Bronchial epithelial cell (primary cell): ENCODE measurements around the gene PCED1A. TPM values are rescaled to one million over a fixed set of nuclear protein-coding genes. Genes with fewer than 3 reads are reported as not detected.
"Not testable (repeated sequence)": the region's sequence is repeated elsewhere in the genome, so short reads cannot be mapped to it uniquely, and the experiment has no call there.

Experiments used
- DNase-seq: peaks from one replicate; pipeline ENCODE4 v3.0.0-alpha.2; 2010; ENCODE audit warnings: low read depth
- FAIRE-seq: peaks from 2 replicates; lab custom pipeline; 2011; peaks lifted over from hg19 to GRCh38; lab: Jason Lieb, UNC
- H3K27me3 ChIP-seq: 2 replicates; pipeline ENCODE4 v1.5.1; 2011; ENCODE audit warnings: low read length; ENCODE audit not compliant: control insufficient read depth, insufficient read depth
- H3K36me3 ChIP-seq: 2 replicates; pipeline ENCODE4 v1.5.1; 2011; ENCODE audit warnings: low read length; ENCODE audit not compliant: control insufficient read depth, insufficient read depth
- H3K4me3 ChIP-seq: 2 replicates; pipeline ENCODE4 v1.5.1; 2011; ENCODE audit warnings: mild to moderate bottlenecking, low read depth, low read length, control low read depth
- total RNA-seq: library from RNA; depleted of rRNA; stranded (reverse); fragments of >200 nt; gene quantifications from 2 replicates; pipeline ENCODE4 v1.2.1, GENCODE V29; 2014
- TF ChIP-seq, protein P1 (sequence below): IDR thresholded peaks from 2 replicates; pipeline ENCODE4 v1.5.1; 2011; ENCODE audit warnings: mild to moderate bottlenecking, moderate library complexity, low read length, control low read depth, inconsistent platforms; ENCODE audit not compliant: insufficient read depth, severe bottlenecking

PCED1A gene
- total RNA-seq, 1 donor from 2014 or later, result 17.9 TPM

DNA sequence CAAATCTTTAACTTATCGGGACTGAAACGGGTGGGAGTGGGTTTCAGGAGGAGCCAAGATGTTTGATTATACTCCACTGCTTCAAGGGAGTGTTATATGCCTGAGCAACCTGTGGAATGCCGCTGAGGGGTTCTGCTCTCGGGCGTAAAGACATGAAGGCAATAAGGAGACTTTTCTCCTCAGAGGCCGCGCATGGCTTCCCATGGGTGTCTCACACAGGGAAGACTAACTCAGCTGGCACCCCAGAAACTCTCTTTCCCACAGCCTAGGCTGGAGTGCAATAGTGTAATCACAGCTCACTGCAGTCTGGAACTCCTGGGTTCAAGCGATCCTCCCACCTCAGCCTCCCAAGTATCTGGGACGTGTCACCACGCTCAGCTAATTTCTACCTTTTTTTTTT lies 30.8 kb downstream of the PCED1A start:
- DNase-seq, result no peak
- H3K27me3 ChIP-seq, result peaks cover 16% of the 10 kb centered on the region
- no peak for FAIRE-seq
- no peak overlapping the region for H3K4me3 ChIP-seq
- TF ChIP-seq, protein P1, sequence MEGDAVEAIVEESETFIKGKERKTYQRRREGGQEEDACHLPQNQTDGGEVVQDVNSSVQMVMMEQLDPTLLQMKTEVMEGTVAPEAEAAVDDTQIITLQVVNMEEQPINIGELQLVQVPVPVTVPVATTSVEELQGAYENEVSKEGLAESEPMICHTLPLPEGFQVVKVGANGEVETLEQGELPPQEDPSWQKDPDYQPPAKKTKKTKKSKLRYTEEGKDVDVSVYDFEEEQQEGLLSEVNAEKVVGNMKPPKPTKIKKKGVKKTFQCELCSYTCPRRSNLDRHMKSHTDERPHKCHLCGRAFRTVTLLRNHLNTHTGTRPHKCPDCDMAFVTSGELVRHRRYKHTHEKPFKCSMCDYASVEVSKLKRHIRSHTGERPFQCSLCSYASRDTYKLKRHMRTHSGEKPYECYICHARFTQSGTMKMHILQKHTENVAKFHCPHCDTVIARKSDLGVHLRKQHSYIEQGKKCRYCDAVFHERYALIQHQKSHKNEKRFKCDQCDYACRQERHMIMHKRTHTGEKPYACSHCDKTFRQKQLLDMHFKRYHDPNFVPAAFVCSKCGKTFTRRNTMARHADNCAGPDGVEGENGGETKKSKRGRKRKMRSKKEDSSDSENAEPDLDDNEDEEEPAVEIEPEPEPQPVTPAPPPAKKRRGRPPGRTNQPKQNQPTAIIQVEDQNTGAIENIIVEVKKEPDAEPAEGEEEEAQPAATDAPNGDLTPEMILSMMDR, result no peak
- H3K36me3 ChIP-seq, result no peaks in the 10 kb centered on the region

DNA sequence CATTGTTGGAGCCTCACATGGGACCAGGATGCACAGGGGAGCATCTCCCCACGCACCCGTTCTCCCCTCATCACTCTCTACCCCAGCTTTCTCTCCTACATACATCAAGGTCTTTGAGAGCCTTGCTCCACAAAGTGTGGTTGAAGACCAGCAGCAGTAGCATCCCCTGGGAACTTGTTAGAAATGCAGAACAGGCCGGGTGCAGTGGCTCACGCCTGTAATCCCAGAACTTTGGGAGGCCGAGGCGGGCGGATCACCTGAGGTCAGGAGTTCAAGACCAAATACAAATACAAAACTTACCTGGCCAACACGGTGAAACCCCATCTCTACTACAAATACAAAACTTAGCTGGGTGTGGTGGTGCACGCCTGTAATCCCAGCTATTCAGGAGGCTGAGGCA lies 32.5 kb downstream of the PCED1A start:
- not testable (repeated sequence) for FAIRE-seq, H3K4me3 ChIP-seq, H3K36me3 ChIP-seq, DNase-seq
- peaks cover 16% of the 10 kb centered on the region for H3K27me3 ChIP-seq

DNA sequence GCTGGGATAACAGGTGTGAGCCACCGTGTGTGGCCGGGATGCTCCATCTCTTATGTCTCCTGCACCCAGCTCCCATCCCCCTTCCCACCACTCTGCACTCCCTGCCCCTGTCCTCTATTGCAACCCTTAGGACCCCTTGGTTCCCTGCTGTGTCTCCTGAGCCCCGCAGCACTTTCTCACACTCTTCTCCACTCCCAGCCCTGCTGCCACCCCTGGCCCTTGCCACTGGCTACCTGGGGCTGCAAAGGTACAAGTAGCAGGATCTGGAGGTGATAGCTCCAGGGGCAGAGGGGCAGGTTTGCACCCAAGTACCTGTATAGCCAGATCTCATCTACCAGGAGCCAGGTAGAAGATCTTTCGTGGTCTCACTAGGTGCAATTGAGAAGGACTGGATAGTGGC lies 33.4 kb downstream of the PCED1A start:
- peaks cover 19% of the 10 kb centered on the region for H3K27me3 ChIP-seq
- DNase-seq, result no peak
- FAIRE-seq, result no peak
- no peak overlapping the region for H3K4me3 ChIP-seq
- TF ChIP-seq, protein P1, result no peak
- H3K36me3 ChIP-seq, result no peaks in the 10 kb centered on the region

DNA sequence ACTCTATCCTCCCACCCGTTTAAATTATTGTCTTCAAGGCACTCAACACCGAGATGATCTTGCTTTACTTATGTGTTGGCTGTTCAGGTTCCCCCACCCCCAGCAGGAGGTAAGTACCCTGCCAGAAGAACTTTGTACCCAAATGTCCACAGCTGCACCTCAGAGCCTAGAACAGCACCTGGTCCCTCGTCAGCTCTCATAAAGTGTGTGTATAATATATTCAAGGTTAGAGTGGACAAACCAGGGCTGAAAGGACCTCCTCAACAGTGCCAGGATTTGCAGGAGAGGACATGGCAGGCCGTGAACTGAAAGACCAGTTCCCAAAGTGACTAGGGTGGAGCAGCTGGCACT lies 34.1 kb downstream of the PCED1A start:
- FAIRE-seq, result no peak
- peaks cover 21% of the 10 kb centered on the region for H3K27me3 ChIP-seq

DNA sequence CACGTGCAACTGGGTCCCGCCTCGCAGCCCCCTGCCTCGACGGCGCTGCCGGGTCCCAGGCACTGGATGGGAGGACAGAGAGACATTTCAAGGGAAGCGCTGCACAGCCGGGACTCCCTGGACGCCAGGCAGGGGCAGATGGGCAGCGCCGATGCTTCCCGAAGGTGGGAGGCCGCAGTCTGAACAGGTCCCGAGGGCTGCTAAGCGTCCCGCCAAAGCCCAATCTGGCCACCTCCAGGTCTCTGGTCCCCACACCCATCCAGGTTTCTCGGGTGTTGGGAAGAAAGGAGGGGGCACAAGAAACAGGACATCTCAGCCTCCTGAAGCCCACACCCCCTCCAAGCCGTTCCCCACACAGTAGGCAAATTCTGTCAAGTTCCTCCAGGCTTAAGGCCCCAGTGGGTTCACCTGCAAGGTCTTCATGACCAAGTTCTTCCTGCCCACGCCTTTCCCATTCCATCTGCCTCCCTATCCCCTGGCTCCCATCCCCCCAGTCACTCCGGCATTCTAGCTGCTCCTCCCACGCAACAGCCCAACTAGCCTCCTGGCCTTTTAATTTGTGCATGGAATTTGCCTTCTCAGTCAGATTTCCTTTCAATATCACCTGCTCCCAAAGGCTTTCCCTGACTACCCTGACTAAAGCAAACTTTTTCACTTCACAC lies 34.6 kb downstream of the PCED1A start:
- Histone ChIP-seq H3K4me3 (no peak overlapping the region), H3K27me3 (peaks cover 26% of the 10 kb centered on the region), H3K36me3 (no peaks in the 10 kb centered on the region)
- TF ChIP-seq, protein P1, result no peak
- DNase-seq, result no peak
- peak; percentile 91 for FAIRE-seq

More for the DNA sequence above, 34.1 kb downstream of the PCED1A start:
- no peak for DNase-seq
- H3K4me3 ChIP-seq, result no peak overlapping the region
- no peaks in the 10 kb centered on the region for H3K36me3 ChIP-seq
- TF ChIP-seq, protein P1, result no peak

DNA sequence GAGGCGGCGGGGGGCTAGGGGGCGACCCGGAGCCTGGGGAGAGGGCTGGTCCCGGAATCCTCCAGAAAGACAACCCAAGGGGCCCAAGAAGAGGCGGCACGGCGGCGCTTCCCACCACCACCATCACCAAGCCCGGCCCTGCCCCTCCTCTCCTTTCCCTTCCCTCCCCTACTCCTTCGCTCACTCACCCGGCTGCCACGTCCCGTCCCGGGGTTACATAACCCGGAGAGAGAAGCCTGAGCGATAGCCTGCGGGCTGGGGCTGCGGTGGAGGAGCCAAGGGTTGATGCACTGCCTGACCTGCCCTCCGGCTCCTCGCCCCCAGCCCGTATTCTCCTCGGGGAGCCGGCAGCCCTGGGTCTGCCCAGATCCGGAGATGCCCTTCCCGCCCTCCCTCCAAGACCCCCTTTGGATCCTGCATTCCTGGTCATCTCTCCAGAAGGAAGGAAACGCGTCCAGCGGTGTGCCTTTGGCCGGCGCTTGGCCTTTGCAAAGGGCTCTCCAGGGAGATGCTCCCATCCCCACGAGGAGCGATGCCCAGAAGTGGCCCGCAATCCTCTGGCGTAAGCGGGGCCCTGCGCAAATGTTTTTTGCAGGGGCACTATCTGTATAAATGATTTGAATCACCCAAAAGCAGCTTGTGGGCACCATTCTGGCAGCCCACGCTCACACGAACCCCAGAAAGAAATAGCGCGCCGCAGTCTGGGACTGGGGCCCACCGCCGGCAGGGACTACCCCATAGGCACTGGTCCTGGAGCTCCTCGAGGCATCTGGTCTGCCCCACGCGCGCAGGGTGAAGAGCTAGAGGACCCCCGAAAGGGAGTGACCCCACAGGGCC lies 35.4 kb downstream of the PCED1A start:
- no peak overlapping the region for H3K4me3 ChIP-seq
- peaks cover 30% of the 10 kb centered on the region for H3K27me3 ChIP-seq
- DNase-seq (no peak), FAIRE-seq (no peak)
- no peaks in the 10 kb centered on the region for H3K36me3 ChIP-seq
- TF ChIP-seq, protein P1, result no peak
